Measurements from ENCODE around the gene WWOX. TPM values are rescaled to one million over a fixed set of nuclear protein-coding genes. Genes with fewer than 3 reads are reported as not detected.

The WWOX gene
- total RNA-seq, 4 donors from 2014 or later = 76.8 to 102 (median 83.6) TPM

GRCh38 chr16:78102122-78102660 lies 2.7 kb downstream of the WWOX start:
- no peaks in the 10 kb centered on the region for H3K9me3 ChIP-seq
- H3K27me3 ChIP-seq = no peaks in the 10 kb centered on the region
- no peak overlapping the region for H3K27ac ChIP-seq
- TF ChIP-seq POLR2A (IDR thresholded peaks at IDR 0.05) (no peak), EP300 (IDR thresholded peaks at IDR 0.05) (no peak)
- TF ChIP-seq, protein P1, sequence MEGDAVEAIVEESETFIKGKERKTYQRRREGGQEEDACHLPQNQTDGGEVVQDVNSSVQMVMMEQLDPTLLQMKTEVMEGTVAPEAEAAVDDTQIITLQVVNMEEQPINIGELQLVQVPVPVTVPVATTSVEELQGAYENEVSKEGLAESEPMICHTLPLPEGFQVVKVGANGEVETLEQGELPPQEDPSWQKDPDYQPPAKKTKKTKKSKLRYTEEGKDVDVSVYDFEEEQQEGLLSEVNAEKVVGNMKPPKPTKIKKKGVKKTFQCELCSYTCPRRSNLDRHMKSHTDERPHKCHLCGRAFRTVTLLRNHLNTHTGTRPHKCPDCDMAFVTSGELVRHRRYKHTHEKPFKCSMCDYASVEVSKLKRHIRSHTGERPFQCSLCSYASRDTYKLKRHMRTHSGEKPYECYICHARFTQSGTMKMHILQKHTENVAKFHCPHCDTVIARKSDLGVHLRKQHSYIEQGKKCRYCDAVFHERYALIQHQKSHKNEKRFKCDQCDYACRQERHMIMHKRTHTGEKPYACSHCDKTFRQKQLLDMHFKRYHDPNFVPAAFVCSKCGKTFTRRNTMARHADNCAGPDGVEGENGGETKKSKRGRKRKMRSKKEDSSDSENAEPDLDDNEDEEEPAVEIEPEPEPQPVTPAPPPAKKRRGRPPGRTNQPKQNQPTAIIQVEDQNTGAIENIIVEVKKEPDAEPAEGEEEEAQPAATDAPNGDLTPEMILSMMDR (IDR thresholded peaks at IDR 0.05) = no peak
- no peaks in the 10 kb centered on the region for H3K36me3 ChIP-seq
- no peak for DNase-seq (ENCODE audit: low spot score in 2 of 2)
- no peak overlapping the region for H3K4me3 ChIP-seq
- peaks cover 0 to 36% (median 4%) of the 10 kb centered on the region in 4 donors for H3K4me1 ChIP-seq
- WGBS, 2 donors = 65 to 67% methylated on average over 5 of the region's 5 CpGs

DNA sequence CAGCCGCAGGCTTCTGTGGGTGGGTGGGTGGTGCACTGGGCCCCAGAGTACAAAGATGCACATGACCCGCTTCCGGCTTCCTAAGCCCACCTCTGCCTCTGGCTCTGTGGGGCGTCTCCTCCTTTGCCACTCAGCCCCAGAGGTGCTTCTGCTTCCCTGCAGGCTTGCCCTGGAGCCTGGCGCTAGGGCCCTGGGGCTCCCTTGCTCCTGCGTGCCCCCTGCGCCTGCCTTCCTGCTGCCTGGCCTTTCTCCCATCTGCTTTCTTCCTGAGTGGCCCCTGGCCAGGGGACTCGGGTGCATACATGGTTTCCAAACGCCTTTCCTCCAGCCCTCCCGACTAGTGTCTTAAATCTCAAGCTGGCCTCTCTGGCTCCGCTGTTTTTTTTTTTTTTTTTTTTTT lies 3.4 kb downstream of the WWOX start:
- no peak for TF ChIP-seq POLR2A (IDR thresholded peaks at IDR 0.05)
- no peak for TF ChIP-seq EP300 (IDR thresholded peaks at IDR 0.05)
- TF ChIP-seq, protein P1 (IDR thresholded peaks at IDR 0.05) = no peak

GRCh38 chr16:78105517-78105916 lies 6.1 kb downstream of the WWOX start:
- TF ChIP-seq EP300 (IDR thresholded peaks at IDR 0.05) (no peak), POLR2A (IDR thresholded peaks at IDR 0.05) (no peak)
- TF ChIP-seq, protein P1 (IDR thresholded peaks at IDR 0.05) = no peak
- 69% methylated on average over 4 of the region's 4 CpGs for WGBS, 2 donors
- Histone ChIP-seq H3K4me1 (peaks cover 0 to 23% (median 1%) of the 10 kb centered on the region in 4 donors), H3K4me3 (no peak overlapping the region), H3K27ac (no peak overlapping the region), H3K36me3 (peaks cover 0 to 20% (median 0%) of the 10 kb centered on the region in 3 donors), H3K9me3 (no peaks in the 10 kb centered on the region), H3K27me3 (no peaks in the 10 kb centered on the region)
- no peak for DNase-seq (ENCODE audit: low spot score in 2 of 2)

More for the DNA sequence above, 3.4 kb downstream of the WWOX start:
- Histone ChIP-seq H3K27me3 (no peaks in the 10 kb centered on the region), H3K36me3 (no peaks in the 10 kb centered on the region), H3K27ac (no peak overlapping the region), H3K4me1 (peaks cover 0 to 36% (median 4%) of the 10 kb centered on the region in 4 donors), H3K4me3 (no peak overlapping the region), H3K9me3 (no peaks in the 10 kb centered on the region)
- no peak for DNase-seq (ENCODE audit: low spot score in 2 of 2)
- 71 to 73% methylated on average over 10 to 11 of the region's 11 CpGs for WGBS, 2 donors

DNA sequence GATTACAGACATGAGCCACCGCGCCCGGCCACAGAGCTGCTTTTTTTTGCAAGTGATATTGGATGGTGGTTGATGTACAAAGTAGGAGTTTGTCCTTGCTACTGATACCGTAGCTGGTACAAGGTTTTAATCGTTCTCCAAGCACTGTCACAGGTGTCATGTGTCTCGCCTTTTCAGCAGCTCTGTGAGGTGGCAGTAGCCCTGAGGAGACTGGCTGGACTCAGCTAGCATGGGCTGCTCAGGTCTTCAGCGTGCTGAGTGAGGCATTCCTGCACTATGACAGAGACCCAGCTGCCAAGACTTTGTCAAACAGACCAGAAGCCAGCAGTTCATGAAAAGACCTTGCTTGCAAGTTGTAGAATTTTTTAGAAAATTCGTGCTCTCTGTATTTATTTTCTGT lies 7.2 kb downstream of the WWOX start:
- Histone ChIP-seq H3K4me1 (peaks cover 0 to 16% (median 0%) of the 10 kb centered on the region in 4 donors), H3K27ac (no peak overlapping the region), H3K27me3 (no peaks in the 10 kb centered on the region), H3K36me3 (peaks cover 0 to 32% (median 0%) of the 10 kb centered on the region in 3 donors), H3K4me3 (no peak overlapping the region), H3K9me3 (no peaks in the 10 kb centered on the region)
- no peak for DNase-seq (ENCODE audit: low spot score in 2 of 2)
- WGBS, 2 donors = 82 to 84% methylated on average over 8 of the region's 8 CpGs
- TF ChIP-seq POLR2A (IDR thresholded peaks at IDR 0.05) = no peak
- TF ChIP-seq, protein P1 (IDR thresholded peaks at IDR 0.05) = no peak
- TF ChIP-seq EP300 (IDR thresholded peaks at IDR 0.05) = no peak

DNA sequence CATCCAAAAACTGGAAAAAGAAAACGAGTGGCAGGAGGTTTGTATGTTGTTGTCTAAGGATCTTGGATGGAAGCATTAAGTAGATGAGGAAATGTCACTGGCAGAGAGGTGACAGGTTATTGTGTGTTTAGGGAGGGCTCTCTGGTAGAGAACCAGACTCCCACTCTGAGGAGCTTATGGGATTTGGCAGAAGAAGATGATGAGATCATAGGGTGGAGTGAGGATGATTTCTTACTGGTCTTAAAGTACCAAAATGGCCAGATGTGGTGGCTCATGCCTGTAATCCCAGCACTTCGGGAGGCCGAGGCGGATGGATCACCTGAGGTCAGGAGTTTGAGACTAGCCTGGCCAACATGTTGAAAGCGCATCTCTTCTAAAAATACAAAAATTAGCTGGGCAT lies 9.0 kb downstream of the WWOX start:
- DNase-seq (ENCODE audit: low spot score in 2 of 2) = no peak
- Histone ChIP-seq H3K27ac (no peak overlapping the region), H3K4me1 (peaks cover 0 to 4% (median 0%) of the 10 kb centered on the region in 4 donors), H3K27me3 (no peaks in the 10 kb centered on the region), H3K36me3 (peaks cover 0 to 50% (median 0%) of the 10 kb centered on the region in 3 donors), H3K9me3 (no peaks in the 10 kb centered on the region), H3K4me3 (no peak overlapping the region)
- TF ChIP-seq, protein P1 (IDR thresholded peaks at IDR 0.05) = no peak
- WGBS, 2 donors = 87 to 88% methylated on average over 5 of the region's 5 CpGs
